GM12872 (cell line): ENCODE measurements around the gene VPS11.

Source experiments
- CTCF ChIP-seq: IDR thresholded peaks from 3 replicates; pipeline ENCODE4 v1.5.1; 2011; ENCODE audit warnings: low read depth, mild to moderate bottlenecking, low read length, moderate library complexity; ENCODE audit not compliant: insufficient read depth

The VPS11 gene

GRCh38 chr11:119067371-119068222 is at the start of gene VPS11:
VPS11 (plus strand) TSS chr11:119067818; CDS start chr11:119067824, 6 bp downstream.
- no peak for TF ChIP-seq CTCF

DNA sequence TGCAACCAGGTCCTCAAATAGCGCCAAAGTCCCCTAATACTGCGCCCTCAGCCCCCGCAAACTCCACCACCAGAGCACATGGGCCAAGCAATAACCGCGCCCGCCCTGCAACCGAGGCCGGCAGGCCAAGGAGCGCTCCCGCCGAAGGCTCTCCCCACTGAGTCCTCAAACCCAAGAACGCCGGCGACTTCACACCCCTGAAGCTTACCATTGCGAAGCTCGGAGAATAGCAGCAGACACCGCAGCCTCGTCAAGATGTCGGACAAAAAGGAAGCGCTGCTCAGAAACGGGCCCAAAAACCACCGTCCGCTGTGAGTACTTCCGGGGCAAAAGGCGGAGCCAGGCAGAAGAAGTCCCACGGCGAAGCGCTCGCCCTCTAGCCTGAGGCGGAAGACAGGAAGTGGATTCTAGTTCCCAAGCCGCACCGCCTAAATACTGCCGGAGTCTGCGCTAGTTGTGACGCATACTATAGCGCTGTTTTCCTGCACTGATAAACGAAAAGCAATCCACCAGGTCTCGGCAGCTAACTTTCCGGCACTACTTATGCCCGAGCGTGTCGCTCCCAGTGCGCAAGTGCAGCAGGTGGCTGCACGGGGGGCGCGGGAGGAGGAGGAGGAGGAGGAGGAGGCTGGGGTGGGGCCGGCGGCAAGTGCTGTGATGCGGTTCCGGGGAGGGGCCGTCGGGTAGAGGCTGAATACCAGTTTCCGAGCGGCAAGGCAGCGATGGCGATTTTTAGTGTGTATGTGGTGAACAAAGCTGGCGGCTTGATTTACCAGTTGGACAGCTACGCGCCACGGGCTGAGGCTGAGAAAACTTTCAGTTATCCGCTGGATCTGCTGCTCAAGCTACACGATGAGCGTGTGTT is 49.3 kb upstream of the VPS11 start, which contains the start of the genes RPS25 and TRAPPC4:
Gene RPS25 (minus strand): TSS at position 270 of the 865 bp plus-strand sequence. CDS start 59 bp downstream, at position 211.
Gene TRAPPC4 (plus strand): TSS at position 693 of the 865 bp plus-strand sequence. CDS start 30 bp downstream, at position 723.
- no peak for TF ChIP-seq CTCF

GRCh38 chr11:119019996-119020395 is 47.6 kb upstream of the VPS11 start:
- no peak for TF ChIP-seq CTCF

DNA sequence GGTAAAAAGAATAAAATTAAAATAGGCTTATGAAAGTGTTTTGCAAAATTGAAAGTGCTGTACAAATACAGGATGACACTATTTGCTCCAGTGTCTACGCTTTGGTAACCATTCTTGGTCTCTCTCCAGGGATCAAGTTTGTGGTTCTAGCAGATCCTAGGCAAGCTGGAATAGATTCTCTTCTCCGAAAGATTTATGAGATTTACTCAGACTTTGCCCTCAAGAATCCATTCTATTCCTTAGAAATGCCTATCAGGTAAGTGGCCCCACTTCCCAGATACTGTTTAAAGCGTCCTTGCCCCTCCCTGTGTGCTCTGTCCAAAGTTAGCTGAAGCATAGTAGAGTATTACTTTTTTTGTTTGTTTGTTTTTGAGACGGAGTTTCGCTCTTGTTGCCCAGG is 46.0 kb upstream of the VPS11 start:
- TF ChIP-seq CTCF = no peak

- no peak for TF ChIP-seq CTCF
Measured at GRCh38 chr11:119023741-119024140, 43.9 kb upstream of the VPS11 start.

- no peak for TF ChIP-seq CTCF
Measured at GRCh38 chr11:119024430-119025098, 43.1 kb upstream of the VPS11 start.

GRCh38 chr11:119025099-119025473 is 42.5 kb upstream of the VPS11 start:
- no peak for TF ChIP-seq CTCF
